Cerebellar cortex (tissue), 1 donor: ENCODE results near the gene NFIA.

Source experiments
- DNase-seq: peaks from one replicate; pipeline ENCODE4 v3.0.0-alpha.2; 2015; ENCODE audit warnings: low spot score

NFIA gene

DNA sequence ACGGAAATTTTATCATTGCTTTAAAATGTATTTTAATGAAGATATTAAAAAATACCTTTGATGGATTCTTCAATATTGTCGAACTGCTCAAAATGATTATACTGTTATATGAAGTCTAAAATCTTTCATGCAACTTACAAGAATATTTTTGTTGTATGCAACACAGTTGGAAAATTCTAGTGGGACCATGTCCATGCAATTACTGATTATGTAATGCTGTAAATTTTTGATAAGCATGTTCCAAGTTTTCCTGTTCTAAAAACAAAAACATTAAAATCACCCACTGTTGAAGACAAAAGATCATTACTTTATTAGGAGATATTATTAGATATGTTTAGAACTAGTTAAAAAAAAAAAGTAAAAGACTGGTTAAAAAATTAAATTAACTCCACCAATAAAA is 132.8 kb downstream of the NFIA start:
- no peak for DNase-seq

DNA sequence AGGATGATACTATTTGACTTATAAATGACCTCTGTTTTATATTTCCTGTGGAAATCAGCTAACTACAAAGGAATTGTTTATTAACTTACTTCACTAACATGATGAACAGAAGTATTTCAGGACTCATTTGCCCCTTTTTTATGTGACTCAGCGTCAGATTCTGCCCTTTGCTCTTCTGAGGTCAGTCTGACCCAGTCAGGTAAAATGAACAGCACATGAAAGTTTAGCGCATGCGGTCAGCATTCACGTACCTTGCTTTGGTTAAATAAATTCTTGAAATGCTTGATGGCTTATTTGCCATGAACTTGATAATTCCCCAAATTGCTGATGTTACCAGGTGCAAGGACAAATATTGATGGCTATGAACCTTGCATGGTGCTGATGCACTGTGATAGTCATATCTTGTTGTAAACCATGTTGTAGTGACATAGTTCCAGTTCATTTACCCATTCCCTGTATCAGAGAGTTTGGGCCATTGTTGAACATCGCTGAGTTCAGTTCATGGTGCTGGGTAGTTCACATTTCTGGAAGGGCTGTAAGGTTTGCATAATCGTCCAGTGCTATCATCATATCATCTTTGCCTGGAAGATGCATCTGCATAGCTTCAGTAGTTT is 133.4 kb downstream of the NFIA start:
- DNase-seq: no peak

DNA sequence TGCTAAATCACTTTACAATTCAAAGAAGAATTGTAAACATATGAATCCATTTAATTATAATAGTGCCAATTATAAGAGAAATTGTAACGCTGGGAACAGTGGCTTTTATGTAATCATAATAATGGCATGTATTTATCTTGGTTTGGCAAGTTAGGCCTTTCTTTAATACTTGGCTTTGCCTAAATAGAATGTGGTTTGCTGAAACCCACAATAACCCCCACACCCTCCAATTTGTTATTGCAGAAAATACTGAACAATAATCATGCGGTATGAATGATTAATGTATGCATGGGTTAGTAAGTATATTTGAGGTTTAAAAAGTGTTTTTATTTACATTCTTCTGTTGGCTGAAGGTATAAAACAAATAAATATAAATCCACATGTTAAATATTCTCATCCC is 138.2 kb downstream of the NFIA start:
- DNase-seq: no peak

DNA sequence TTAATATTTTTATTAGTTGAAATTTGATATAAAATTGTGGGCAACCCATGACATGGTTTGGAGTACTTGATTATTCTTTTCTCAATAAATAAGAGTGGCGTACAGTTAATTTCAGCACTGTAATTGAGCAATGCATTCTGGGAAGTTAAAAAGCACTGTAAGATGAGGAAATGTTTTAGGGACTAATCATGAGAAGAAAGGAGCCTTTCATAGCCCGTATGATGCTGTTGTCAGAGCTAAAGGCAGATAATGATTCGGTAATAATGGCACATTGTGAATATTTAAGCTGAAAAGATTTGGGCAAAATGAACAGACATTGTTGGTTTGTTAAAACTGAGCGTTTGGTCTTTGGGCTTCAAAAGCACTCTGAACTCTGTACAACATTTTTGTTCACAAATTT is 139.3 kb downstream of the NFIA start:
- no peak for DNase-seq

DNA sequence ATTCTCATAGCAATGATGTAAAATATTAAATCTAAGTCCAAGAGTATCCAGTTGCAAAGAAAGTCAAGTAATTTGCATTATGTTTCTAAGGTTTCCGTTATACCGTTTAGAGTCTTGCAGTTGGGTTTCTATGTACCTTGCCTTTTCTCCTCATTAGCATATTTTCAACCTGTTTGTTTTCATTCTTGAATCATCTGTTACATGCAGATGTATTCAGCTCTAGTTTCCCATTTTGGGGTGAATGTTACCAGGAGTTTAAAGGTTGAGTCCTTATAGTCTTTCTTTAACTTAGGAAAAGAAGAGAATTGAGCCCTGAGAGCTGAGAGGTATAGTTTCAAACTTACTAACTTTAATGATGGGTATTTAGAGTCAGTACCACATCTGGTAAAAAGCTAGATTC is 139.9 kb downstream of the NFIA start:
- DNase-seq: no peak

DNA sequence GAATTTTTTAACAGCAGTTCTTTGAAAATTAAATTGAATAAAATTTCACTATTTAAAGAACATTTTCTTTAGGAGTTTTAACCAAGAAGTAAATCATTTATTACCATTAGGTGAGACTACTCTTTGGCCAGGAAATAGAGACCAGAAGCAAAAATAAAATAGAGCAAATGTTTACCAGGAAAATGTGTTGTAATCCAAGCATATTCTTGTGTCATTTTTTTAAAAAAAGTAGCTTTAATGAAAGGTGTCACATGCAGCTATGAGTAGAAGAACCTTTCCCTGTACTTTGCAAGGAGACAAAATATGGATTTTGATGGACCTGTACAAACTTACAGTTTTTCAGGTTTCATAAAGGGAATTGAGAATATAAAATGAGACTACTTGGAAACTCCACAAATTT is 140.8 kb downstream of the NFIA start:
- no peak for DNase-seq

DNA sequence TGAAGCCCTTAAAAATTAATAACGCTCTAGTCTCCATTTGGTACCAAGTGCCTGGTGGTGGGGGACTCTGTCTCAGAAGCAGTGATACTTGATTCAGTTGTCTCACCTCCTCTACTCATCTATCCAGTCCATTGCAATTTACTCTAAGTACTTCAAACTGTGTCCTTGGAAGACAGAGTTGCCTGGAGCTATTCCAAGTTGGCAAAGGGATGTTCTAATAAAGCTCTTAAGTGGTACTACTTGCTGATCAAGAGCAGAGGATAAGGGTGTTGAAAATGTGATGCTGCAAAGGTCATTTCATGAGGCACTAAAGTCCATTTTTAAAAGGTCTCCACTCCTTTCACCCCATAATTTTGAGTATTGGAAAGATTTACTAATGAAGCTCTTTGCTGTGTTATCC is 142.2 kb downstream of the NFIA start:
- DNase-seq: peak; percentile 47

DNA sequence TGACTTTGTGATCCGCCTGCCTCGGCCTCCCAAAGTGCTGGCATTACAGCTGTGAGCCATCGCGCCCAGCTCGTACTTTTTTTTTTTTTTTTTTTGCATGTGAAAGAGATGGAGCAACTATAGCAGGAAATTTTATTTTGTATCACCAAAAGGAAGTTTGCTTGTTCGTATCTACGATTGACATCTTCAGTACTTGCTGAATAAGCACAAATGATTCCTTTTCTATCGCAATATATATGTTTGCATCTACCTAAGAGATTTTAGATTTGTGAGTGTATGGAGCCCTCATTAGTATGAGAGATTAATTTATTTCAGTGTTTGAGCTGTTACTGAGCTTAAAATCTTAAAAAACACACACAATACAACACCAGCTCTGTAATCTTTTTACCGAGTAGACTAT is 143.1 kb downstream of the NFIA start:
- no peak for DNase-seq

DNA sequence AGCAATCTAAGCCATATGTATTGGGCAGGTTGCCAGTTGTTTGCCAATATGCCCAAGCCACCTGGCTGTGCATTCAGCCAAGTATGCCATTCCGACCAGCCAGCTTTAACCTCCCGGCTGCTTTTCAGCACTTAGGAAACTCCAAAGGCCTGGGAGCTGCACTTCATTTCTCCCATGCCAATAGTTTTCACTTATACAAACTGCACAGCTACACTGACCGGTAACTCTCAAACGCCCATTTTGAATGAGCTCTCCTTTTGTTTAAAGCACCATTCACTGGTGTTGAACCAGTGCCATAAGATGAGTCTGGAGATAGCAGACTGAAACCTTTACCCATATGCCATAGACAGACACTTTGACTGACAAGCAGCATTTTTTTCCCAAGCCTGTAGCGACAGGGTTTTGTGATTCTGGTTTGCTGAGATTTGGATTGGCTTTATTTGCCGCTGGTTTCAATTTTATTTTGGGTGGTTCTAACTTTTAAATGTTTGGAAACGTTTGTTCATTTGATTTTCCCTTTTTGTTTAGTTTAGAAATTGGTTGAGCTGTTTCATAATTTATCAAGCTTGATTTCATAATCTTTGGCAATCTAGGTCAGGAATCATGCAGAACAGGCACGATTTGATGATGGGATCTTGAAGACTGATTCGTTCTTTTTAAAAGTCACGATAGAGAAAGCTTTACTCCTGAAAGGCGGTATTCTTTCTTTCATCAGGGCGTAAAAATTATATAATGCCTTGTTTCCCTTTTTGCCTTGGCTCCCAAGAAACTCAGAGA is 144.6 kb downstream of the NFIA start:
- peak; percentile 95 for DNase-seq

DNA sequence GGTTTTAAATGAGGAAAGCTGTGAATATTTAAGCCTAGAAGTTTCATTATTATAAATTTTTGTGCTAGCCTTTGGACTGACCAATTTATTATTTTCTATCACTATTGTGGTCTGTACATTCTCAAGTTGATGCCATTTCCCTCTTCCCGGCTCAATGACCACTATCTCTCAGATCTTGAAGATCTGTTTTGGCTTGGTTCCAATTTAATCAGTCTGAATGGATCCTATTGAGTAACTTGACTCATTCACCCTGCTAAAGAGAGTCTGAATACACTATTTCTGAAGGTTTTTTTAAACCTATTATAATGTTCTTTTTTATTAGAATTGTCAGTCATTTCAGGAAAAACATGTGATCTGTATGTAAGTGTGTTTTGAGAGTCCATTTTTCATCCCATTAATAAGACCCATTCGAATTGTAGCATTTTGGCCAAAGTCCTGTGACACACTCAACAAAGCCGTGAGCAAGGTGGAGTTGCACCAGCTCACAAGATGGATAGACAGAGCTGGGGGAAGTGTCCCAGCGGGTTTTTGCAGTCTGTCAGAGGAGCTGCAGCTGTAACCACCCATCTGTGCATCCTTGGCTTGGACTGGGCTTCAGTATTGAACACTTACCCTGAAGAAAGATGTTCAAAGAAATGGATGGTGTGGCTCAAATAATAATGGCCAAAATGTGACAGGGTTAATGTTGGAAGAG is 145.6 kb downstream of the NFIA start:
- no peak for DNase-seq

DNA sequence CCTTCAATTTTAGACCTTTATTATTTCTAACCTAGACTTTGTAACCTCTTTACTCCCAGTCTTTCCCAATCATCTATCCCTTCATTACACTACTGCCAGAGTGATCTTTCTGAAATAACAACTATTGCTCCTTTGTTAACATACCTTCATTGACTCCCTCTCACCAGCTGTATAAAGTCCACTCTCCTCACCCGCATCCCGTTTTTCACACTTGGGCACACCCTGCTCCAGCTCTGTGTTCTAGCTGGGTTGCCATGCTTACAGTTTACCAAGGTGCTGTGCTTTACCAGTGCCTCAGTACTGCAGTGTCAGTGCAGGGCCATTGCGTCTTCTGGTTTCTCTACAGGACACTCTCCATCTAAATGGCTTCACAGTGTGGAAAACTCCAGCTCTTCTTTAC is 148.2 kb downstream of the NFIA start:
- no peak for DNase-seq

DNA sequence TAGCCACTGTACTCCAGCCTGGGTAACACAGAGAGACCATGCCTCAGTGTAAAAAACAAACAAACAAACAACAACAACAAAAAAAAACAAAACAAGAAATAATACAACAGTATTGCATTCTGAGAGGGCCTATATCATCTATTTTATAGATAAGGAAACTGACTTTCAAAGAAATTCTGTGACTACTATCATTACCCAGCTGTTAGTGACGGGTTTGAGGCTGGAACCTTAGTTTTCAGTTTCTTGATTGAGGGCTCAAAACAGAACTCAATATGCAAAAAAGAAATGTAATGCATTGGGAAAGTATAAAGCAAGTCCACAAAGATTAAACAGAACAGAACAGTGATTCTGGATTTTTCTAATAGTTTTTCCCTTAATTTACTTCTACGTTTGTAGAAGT is 149.4 kb downstream of the NFIA start:
- DNase-seq: no peak

DNA sequence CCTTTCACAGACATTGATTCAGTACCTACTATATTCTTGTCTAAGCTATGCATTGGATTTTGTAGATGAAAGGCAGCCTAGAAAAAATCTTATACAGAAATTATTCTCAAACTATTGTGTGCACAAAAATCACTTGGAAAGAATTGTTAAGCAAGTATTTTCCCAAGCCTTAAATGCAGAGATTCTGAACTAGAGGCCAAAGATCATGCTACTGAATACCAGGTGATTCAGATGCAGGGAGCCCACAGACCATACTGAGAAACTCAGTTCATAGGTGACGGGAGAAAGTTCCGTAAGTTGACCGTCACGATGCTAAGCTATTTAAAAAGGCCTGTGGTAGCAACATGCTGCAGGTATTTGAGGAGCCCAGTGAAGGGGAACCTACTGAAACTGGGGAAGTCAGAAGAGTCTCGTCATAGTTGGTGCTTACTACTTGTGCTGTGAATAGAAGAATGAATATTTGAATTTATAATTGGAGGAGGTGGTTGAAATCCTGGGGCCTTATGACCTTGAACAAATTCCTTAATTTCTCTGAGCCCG is 150.8 kb downstream of the NFIA start:
- DNase-seq: no peak

DNA sequence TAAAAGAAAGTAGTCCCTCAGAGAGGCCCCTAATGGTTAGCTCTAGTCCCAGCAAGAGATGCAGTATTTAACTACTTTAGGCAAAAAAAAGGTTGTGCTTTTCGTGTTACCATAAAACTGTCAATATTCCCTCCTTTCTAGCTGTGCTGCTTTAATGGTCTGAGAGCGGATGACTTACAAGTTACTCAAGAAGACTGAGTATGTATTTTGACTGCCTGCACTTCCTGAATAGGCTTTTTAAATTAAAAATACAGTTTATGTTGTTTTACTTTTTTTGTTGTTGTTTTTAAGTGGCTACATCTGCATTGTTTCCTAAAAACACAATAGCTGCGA is 152.2 kb downstream of the NFIA start:
- DNase-seq: no peak

DNA sequence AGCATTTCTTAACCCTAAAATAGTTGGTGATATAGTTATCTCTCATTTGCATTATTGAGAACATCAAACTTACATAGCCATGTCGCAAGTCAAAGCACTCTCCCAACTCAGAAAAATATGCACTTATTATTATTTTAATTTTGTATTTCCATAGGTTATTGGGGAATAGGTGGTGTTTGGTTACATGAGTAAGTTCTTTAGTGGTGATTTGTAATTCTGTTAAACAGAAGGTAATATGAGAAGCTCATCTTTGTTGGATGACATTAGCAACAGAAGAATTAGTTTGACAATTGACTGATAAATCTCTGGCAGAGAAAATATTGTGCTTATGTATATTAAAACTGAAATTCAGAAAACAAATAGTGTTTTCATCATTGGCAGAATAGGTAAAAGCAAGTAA is 154.8 kb downstream of the NFIA start:
- DNase-seq: no peak

DNA sequence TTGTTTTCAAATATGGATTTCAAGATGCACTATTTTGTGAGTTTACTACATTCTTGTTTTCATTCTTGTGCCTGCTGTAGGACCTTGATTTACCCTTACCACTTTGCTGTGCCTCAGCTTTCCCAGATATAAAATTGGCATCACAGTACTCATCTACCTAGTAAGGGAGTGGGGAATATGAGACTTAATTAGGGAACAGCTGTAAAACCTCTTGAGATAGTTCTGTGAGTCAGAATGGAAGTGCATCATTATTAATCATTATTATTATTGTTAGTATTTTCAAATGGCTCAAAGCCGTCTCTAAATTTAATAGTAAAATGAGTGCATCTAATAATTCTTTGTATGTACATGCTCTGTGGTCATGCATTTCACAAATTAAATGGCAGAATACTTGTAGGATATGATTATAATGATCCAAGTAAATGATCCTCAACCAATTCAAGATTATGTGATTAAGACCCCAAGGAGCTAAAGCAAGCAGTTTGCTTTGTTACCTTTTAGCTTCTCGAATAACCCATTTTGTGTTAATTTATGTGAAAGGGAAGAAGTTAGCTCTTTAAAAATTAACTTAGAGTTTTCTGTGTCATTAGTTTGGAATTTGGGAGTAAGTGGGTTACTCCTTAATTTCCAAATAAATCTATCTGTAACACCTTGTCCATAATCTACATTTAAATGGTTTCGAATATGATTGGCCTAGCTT is 155.4 kb downstream of the NFIA start:
- DNase-seq: no peak

DNA sequence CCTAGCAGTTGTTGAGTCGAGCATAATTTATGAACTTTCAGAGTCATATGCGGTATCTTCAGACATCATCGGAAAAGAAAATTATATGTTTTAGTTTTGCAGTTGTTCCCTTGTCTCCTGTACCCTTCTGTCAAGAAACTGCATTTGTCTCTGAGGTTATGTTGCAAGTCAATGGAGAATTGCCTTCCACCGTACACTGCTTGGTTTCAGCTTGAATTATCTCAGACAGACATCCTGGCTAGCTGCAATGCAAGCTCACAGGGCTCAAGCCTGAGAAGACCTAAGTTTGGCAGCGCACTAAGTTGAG is 156.0 kb downstream of the NFIA start:
- DNase-seq: peak; percentile 65

DNA sequence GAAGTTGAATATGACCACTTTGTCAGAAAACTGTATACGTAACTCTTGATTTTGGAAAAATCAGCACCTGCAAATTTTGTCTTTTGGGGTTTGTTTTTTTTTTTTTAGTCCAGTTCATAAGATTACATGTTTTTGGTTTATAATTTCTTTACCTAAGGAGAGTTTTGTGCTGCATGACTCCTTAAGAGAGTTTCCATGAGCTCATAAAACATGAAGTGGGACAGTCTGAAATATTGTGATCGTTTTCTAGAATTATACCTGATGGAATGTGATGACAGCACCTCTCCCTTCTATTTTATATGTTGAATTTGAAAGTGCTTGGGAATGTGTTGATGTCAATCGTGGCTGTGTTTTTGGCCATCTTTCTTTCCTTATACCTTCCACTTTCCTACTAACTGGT is 158.5 kb downstream of the NFIA start:
- no peak for DNase-seq

DNA sequence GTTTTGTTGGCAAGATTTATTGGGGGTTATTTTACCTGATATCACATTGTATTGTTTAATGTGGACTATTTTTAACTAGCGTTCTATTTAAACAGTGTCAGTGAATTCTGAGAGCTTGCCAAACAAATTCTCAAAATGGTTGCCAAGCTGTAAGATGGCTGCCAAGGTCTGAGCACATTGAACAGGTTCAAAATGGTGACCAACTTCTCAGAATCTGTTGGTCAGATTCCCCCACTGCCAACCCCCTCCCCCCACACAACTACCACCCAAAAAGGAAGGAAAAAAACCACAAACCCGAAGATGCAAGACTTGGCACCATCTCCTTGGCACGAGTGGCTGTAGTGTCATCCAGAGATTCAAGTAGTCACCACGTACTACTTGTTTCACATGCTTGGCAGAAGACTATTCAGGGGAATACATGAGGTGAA is 159.1 kb downstream of the NFIA start:
- peak; percentile 79 for DNase-seq

DNA sequence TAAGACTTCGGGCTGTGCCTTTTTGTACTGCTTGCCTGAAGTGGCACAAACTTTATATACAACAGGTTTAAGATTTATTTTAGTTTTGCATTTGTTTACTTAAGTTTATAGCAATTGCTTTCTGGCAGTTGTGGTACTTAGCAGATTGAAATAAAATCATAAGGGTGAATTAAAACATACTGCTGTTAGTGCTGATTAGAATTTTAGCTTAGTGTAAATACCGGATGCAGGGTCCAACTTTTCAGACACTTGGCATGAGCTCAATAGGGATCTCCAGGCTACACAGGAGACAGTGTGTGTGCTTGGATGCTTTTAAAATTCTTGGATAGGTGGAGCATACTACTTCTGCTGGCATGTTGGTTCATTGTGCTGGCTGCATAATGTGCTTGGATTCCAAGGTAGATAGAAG is 159.6 kb downstream of the NFIA start:
- DNase-seq: peak; percentile 53

DNA sequence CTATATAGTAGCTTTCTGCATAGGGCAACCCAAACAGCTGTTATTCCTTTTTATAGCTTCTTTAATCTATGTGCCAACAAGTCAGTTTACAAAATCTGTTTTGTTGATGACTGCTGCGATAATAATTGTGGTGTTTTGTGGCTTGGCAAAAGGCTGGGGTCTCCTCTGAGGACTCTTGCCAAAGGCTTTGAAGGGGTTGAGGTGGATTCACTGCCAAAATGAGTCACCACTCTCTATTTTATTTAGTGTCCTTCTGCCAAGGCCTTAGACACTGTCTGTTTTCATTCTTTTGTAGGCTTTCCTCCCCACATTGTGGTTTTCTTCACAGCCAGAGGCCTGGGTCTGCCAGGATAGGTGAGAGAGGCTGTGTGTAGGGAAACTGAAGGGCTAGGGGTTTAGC is 161.8 kb downstream of the NFIA start:
- peak; percentile 62 for DNase-seq

DNA sequence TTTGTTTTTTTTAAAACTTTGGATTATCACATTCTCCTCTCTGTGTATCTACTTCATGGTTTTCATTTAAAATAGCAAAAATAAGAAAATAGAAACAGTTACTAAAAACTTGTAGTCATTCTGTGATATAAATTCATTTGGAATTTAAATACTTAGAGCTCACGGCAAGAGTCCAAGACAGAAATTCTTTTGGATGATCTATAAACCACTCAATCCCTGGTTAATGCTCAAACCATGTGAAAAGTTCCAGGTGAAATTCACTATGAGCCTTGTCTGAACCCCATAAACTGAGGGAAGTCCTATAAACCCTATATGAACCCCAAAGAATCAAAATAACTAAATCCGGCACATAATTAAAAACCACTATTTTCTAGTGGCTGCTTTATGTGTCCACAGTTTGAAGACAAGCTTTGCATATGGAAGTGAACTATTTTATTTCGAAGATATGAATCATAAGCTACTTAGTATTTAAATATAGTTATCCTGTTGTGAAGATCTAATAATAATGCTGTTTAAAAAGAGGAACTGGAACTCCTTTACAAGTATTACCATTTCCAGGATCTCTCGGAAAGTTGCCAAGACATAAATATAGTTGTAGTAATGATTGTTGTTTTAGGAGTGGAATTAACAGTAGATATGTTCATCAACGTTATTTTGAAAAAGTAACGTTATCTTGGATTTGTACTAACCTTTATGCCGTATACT is 163.5 kb downstream of the NFIA start:
- no peak for DNase-seq
